Fibroblast of lung (primary cell): ENCODE measurements around the gene MRM3. TPM values are rescaled to one million over a fixed set of nuclear protein-coding genes. Genes with fewer than 3 reads are reported as not detected.

Experiments used
- DNase-seq, 2 donors: peaks; one replicate each; pipeline versions ENCODE4 v3.0.0 to v3.0.0-alpha.2; 2010; ENCODE audit warnings: low read depth in 2 of 2
- H2AFZ ChIP-seq: 2 replicates; pipeline ENCODE4 v1.5.1; 2012; ENCODE audit warnings: low read length, control low read depth, inconsistent platforms
- H3K27ac ChIP-seq: 2 replicates; pipeline ENCODE4 v1.5.1; 2011; ENCODE audit warnings: low read length, control low read depth; ENCODE audit not compliant: insufficient read depth
- H3K27me3 ChIP-seq: 2 replicates; pipeline ENCODE4 v1.5.1; 2011; ENCODE audit warnings: mild to moderate bottlenecking, low read length; ENCODE audit not compliant: control insufficient read depth, insufficient read depth
- H3K36me3 ChIP-seq: 2 replicates; pipeline ENCODE4 v1.5.1; 2011; ENCODE audit warnings: low read length; ENCODE audit not compliant: control insufficient read depth, insufficient read depth
- H3K4me1 ChIP-seq: 2 replicates; pipeline ENCODE4 v1.5.1; 2011; ENCODE audit warnings: low read length; ENCODE audit not compliant: control insufficient read depth, insufficient read depth; ENCODE audit errors: extremely low read depth
- H3K4me2 ChIP-seq: 2 replicates; pipeline ENCODE4 v1.5.1; 2011; ENCODE audit warnings: low read length, control low read depth; ENCODE audit not compliant: insufficient read depth; ENCODE audit errors: extremely low read depth
- H3K4me3 ChIP-seq, 4 experiments: fragments of 200-600 bp in 1 of 4; sonication (generic) in 1 of 4; replicated peaks in 1 of 4; 2 replicates each; pipeline ENCODE4 v1.5.1; 2011 to 2016; ENCODE audit warnings: low read length in 4 of 4, low read depth in 3 of 4, mild to moderate bottlenecking in 3 of 4, control low read depth in 2 of 4, inconsistent platforms in 1 of 4, mixed read lengths in 1 of 4; ENCODE audit not compliant: insufficient read depth in 1 of 4; ENCODE audit errors: control extremely low read depth in 1 of 4
- H3K79me2 ChIP-seq: 2 replicates; pipeline ENCODE4 v1.5.1; 2012; ENCODE audit warnings: mild to moderate bottlenecking, low read length, inconsistent platforms; ENCODE audit not compliant: control insufficient read depth, insufficient read depth
- H3K9ac ChIP-seq: 2 replicates; pipeline ENCODE4 v1.5.1; 2011; ENCODE audit warnings: mild to moderate bottlenecking, low read length, control low read depth; ENCODE audit not compliant: insufficient read depth
- H3K9me3 ChIP-seq: 2 replicates; pipeline ENCODE4 v1.5.1; 2012; ENCODE audit warnings: low read depth, low read length; ENCODE audit not compliant: control insufficient read depth, insufficient read depth
- H4K20me1 ChIP-seq: 2 replicates; pipeline ENCODE4 v1.5.1; 2011; ENCODE audit warnings: low read length; ENCODE audit not compliant: control insufficient read depth, insufficient read depth; ENCODE audit errors: extremely low read depth
- CTCF ChIP-seq, 2 donors: IDR thresholded peaks in 1 of 2; conservative IDR thresholded peaks in 1 of 2; 1 replicate in 1 of 2; 2 replicates in 1 of 2; pipeline ENCODE4 v1.5.1; 2011 to 2012; ENCODE audit warnings: low read length in 2 of 2, control low read depth in 1 of 2, inconsistent platforms in 1 of 2, low read depth in 1 of 2, mild to moderate bottlenecking in 1 of 2
- EZH2 ChIP-seq: IDR thresholded peaks from 2 replicates; pipeline ENCODE4 v1.5.1; 2012; ENCODE audit warnings: low read length, control low read depth, mild to moderate bottlenecking; ENCODE audit errors: missing control alignments
- polyA minus RNA-seq: library from RNA; depleted of rRNA, polyadenylated mRNA; stranded (reverse); fragments of >200 nt; gene quantifications from 2 replicates; pipeline ENCODE4 v1.2.3, GENCODE V29; 2011; ENCODE audit warnings: low replicate concordance
- polyA plus RNA-seq, 2 donors: library from polyadenylated mRNA; depleted of rRNA in 1 of 2; stranded (reverse) in 1 of 2; unstranded in 1 of 2; fragments of >200 nt; gene quantifications; 2 replicates each; pipeline ENCODE4 v1.2.1, GENCODE V29; 2011 to 2012; ENCODE audit warnings: missing spikeins in 1 of 2
- total RNA-seq: library from RNA; depleted of rRNA; stranded (reverse); fragments of >200 nt; gene quantifications from 2 replicates; pipeline ENCODE4 v1.2.1, GENCODE V29; 2014

The MRM3 gene, protein sequence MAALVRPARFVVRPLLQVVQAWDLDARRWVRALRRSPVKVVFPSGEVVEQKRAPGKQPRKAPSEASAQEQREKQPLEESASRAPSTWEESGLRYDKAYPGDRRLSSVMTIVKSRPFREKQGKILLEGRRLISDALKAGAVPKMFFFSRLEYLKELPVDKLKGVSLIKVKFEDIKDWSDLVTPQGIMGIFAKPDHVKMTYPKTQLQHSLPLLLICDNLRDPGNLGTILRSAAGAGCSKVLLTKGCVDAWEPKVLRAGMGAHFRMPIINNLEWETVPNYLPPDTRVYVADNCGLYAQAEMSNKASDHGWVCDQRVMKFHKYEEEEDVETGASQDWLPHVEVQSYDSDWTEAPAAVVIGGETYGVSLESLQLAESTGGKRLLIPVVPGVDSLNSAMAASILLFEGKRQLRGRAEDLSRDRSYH
- total RNA-seq, result 17.5 and 21.1 TPM in 2 replicates
- polyA plus RNA-seq, result 10.4 and 12.7 TPM in 2 replicates
- polyA plus RNA-seq (2012), result 11.4 and 14.7 TPM in 2 replicates
- polyA minus RNA-seq, result 4.0 and 8.8 TPM in 2 replicates

DNA sequence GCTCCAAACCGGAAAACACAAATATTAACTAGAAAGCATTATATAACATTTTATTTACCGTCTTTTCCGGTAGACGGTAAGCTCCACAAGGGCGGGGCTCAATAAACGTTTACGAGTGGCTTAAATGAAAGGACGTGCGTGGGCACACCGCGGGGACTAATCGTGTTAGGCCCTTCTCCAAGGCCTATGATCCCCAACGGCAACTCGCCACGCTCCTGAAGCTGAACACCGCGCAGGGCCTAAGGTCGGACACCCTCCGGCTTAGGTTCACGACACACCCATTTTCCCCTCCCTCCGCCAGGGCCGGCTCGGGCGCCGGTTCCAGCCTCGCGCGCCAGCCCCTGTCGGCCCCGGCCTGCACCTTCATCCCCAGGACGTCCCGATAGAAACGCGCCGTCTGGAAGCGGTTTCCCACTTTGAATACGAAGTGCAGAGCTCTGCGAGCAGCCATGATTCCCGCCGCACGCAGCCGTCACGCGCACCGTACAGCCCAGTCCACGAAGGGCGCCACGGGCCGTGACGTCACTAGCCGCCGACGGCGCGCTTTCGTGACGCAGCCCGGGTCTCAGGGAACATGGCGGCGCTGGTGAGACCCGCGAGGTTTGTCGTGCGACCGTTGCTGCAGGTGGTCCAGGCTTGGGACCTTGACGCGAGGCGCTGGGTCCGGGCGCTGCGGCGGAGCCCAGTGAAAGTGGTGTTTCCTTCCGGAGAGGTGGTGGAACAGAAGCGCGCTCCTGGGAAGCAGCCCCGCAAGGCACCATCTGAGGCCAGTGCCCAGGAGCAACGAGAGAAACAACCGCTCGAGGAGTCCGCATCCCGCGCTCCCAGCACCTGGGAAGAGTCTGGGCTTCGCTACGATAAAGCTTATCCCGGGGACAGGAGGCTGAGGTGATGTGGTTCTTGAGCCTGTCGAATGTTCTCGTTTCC, at the start of gene MRM3, which contains the start of gene GLOD4:
Gene MRM3 (plus strand): TSS at position 549 of the 927 bp plus-strand sequence. CDS start 26 bp downstream, at position 575.
Gene GLOD4 (minus strand): TSS at position 476 of the 927 bp plus-strand sequence. CDS start 25 bp downstream, at position 451.
- peak; percentile 81 to 86 for DNase-seq
- H4K20me1 ChIP-seq, result no peaks in the 10 kb centered on the region
- peaks cover 2% of the 10 kb centered on the region for H3K4me1 ChIP-seq
- peak within 1 kb of the TSS; percentile 86 for H2AFZ ChIP-seq
- peaks cover 9% of the 10 kb centered on the region for H3K36me3 ChIP-seq
- H3K4me3 ChIP-seq, result peak within 1 kb of the TSS; percentile 86 to 99 (median 98)
- H3K4me2 ChIP-seq, result peak within 1 kb of the TSS; percentile 91
- H3K27ac ChIP-seq, result peak within 1 kb of the TSS; percentile 88
- H3K27me3 ChIP-seq, result no peaks in the 10 kb centered on the region
- H3K9me3 ChIP-seq, result no peaks in the 10 kb centered on the region
- H3K79me2 ChIP-seq, result peaks cover 36% of the 10 kb centered on the region
- TF ChIP-seq CTCF (conservative IDR thresholded peaks at IDR 0.05 in 1 of 2, IDR thresholded peaks at IDR 0.05 in 1 of 2; ENCODE audit: low read depth in 1 of 2, low read length in 2 of 2) (peak in 1 of 2 donors; percentile 2), EZH2 (no peak)
- H3K9ac ChIP-seq, result peak within 1 kb of the TSS; percentile 87

DNA sequence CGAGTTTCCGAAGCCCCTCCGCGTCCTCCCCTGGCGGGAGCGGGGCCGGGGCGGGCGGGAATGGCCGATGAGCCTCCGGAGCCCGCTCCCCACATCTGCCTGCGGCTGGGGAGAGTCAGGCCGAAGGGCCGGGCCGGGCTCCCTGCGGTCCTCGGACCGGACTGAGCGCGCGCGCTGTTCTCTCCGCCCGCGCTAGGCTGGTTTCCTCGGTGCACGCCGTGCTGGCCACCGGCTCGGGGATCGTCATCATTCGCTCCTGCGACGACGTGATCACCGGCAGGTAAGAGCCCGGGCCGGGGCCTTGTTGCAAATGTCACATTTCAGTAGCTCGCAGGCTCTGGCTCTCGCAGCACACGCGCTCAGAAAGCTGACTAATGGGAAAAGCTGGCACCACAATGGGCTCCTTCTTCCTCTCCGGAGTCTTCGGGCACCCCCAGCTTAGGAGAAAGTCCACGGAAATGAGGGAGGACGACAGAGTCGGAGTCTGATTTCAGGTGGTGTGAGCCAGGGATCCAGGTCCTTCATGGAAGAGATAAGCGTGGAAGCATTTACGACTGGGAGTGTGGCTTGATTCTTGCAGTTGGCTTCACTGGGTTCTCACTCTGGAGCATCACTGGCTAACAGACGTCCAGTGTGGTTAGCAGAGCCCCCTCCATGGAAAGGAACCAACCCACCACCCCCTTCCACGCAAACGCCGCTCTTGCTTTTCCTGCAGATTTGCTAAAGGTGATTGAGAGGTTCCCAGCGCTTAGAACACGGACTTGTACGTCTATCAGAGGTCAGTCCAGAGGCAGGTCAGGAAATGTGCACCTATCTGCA, 49.0 kb upstream of the MRM3 start:
- peaks cover 28% of the 10 kb centered on the region for H3K79me2 ChIP-seq
- H3K36me3 ChIP-seq, result peaks cover 6% of the 10 kb centered on the region
- DNase-seq, result peak; percentile 38 to 48
- peaks cover 7% of the 10 kb centered on the region for H3K4me1 ChIP-seq
- peak overlapping the region; percentile 100 for H3K4me2 ChIP-seq
- H3K4me3 ChIP-seq, result peak overlapping the region; percentile 72 to 88 (median 80)
- H3K9ac ChIP-seq, result peak overlapping the region; percentile 84
- no peaks in the 10 kb centered on the region for H4K20me1 ChIP-seq
- H3K9me3 ChIP-seq, result no peaks in the 10 kb centered on the region
- no peaks in the 10 kb centered on the region for H3K27me3 ChIP-seq
- H2AFZ ChIP-seq, result peak overlapping the region; percentile 57
- H3K27ac ChIP-seq, result peak overlapping the region; percentile 77
- TF ChIP-seq EZH2, result no peak
- TF ChIP-seq CTCF (conservative IDR thresholded peaks at IDR 0.05 in 1 of 2, IDR thresholded peaks at IDR 0.05 in 1 of 2; ENCODE audit: low read depth in 1 of 2, low read length in 2 of 2), result no peak
